H1 (cell line): ENCODE results near the gene NPC2. TPM values are rescaled to one million over a fixed set of nuclear protein-coding genes. Genes with fewer than 3 reads are reported as not detected.

Source experiments
- CTCF ChIA-PET: fragments of 300-600 bp; sonication (Branson Sonifier 250); formaldehyde crosslinking; loops from one replicate; lab custom pipeline; 2021; ENCODE audit not compliant: partially characterized antibody; lab: Charles Lee
- POLR2A ChIA-PET: fragments of 300-600 bp; sonication (Branson Sonifier 250); formaldehyde crosslinking; loops from one replicate; lab custom pipeline; 2021; ENCODE audit warnings: inconsistent platforms; ENCODE audit not compliant: partially characterized antibody; lab: Charles Lee
- DNase-seq, 2 experiments: peaks; one replicate each; pipeline versions ENCODE4 v3.0.0 to v3.0.0-alpha.2; 2010 to 2022; ENCODE audit warnings: low spot score in 2 of 2, low read depth in 1 of 2, mixed read lengths in 1 of 2
- FAIRE-seq: peaks from 2 replicates; lab custom pipeline; 2011; peaks lifted over from hg19 to GRCh38; lab: Jason Lieb, UNC
- H2AFZ ChIP-seq: 2 replicates; pipeline ENCODE4 v1.8.1; 2012; ENCODE audit warnings: low read length, inconsistent platforms
- H2AK5ac ChIP-seq: 2 replicates; pipeline ENCODE4 v1.6.1; 2013; ENCODE audit warnings: low read depth, low read length
- H2BK120ac ChIP-seq: replicated peaks from 2 replicates; pipeline ENCODE3; 2013; ENCODE audit warnings: low read depth, low read length, inconsistent platforms
- H2BK12ac ChIP-seq: 2 replicates; pipeline ENCODE4 v1.6.1; 2013; ENCODE audit warnings: low read depth, low read length
- H2BK15ac ChIP-seq: 2 replicates; pipeline ENCODE4 v1.6.1; 2013; ENCODE audit warnings: low read length
- H2BK20ac ChIP-seq: 2 replicates; pipeline ENCODE4 v1.6.1; 2013; ENCODE audit warnings: low read length
- H2BK5ac ChIP-seq: 2 replicates; pipeline ENCODE4 v1.6.1; 2013; ENCODE audit warnings: low read depth, low read length
- H3K14ac ChIP-seq: 2 replicates; pipeline ENCODE4 v1.6.1; 2013; ENCODE audit warnings: inconsistent platforms; ENCODE audit not compliant: insufficient read length
- H3K18ac ChIP-seq: 2 replicates; pipeline ENCODE4 v1.6.1; 2013; ENCODE audit warnings: low read length; ENCODE audit errors: extremely low read depth
- H3K23ac ChIP-seq: 2 replicates; pipeline ENCODE4 v1.6.1; 2013; ENCODE audit warnings: inconsistent platforms; ENCODE audit not compliant: insufficient read length
- H3K23me2 ChIP-seq: 2 replicates; pipeline ENCODE4 v1.6.1; 2013; ENCODE audit warnings: low read depth, low read length
- H3K27ac ChIP-seq: 2 replicates; pipeline ENCODE4 v1.6.1; 2011; ENCODE audit warnings: low read depth, low read length, inconsistent platforms
- H3K27me3 ChIP-seq, 4 experiments: replicated peaks in 1 of 4; 1 replicate in 1 of 4; 2 replicates in 3 of 4; pipeline versions ENCODE4 v1.6.1 to v1.8.1; 2011 to 2013; ENCODE audit warnings: low read length in 3 of 4, mild to moderate bottlenecking in 3 of 4, inconsistent platforms in 2 of 4, mixed read lengths in 2 of 4, moderate library complexity in 1 of 4; ENCODE audit not compliant: control insufficient read depth in 3 of 4, insufficient read depth in 3 of 4; ENCODE audit errors: extremely low read depth in 1 of 4
- H3K36me3 ChIP-seq, 4 experiments: 2 replicates each; pipeline versions ENCODE4 v1.6.1 to v1.8.1; 2011 to 2013; ENCODE audit warnings: mild to moderate bottlenecking in 4 of 4, low read length in 3 of 4, moderate library complexity in 2 of 4, control low read depth in 1 of 4, inconsistent platforms in 1 of 4; ENCODE audit not compliant: insufficient read depth in 4 of 4, control insufficient read depth in 2 of 4
- H3K4ac ChIP-seq: replicated peaks from 2 replicates; pipeline ENCODE3; 2013; ENCODE audit warnings: low read length, low read depth, mixed read lengths, inconsistent platforms; ENCODE audit not compliant: insufficient read length
- H3K4me1 ChIP-seq, 4 experiments: replicated peaks in 1 of 4; 1 replicate in 1 of 4; 2 replicates in 3 of 4; pipeline versions ENCODE4 v1.6.1 to v1.8.1; 2011 to 2013; ENCODE audit warnings: low read length in 3 of 4, inconsistent platforms in 2 of 4, mixed read lengths in 1 of 4; ENCODE audit not compliant: insufficient read depth in 4 of 4, control insufficient read depth in 3 of 4
- H3K4me2 ChIP-seq, 2 experiments: 2 replicates each; pipeline versions ENCODE4 v1.6.1 to v1.8.1; 2011 to 2013; ENCODE audit warnings: low read depth in 2 of 2, low read length in 2 of 2, control low read depth in 1 of 2, inconsistent platforms in 1 of 2, mild to moderate bottlenecking in 1 of 2; ENCODE audit not compliant: insufficient read depth in 1 of 2
- H3K4me3 ChIP-seq, 4 experiments: fragments of 200-600, 300-600 bp in 1 of 4; sonication (generic), shearing (Covaris generic), sonication (Bioruptor Twin) in 1 of 4; 2 replicates each; pipeline versions ENCODE4 v1.5.1 to v1.8.1; 2011 to 2016; ENCODE audit warnings: low read length in 4 of 4, low read depth in 3 of 4, control low read depth in 2 of 4, inconsistent platforms in 2 of 4, mild to moderate bottlenecking in 2 of 4, mixed read lengths in 1 of 4, moderate library complexity in 1 of 4; ENCODE audit not compliant: insufficient read depth in 2 of 4; ENCODE audit errors: extremely low read depth in 1 of 4
- H3K56ac ChIP-seq: replicated peaks from 2 replicates; pipeline ENCODE3; 2013; ENCODE audit warnings: low read depth, mild to moderate bottlenecking, mixed read lengths, low read length, inconsistent platforms; ENCODE audit not compliant: insufficient read length
- H3K79me1 ChIP-seq: 2 replicates; pipeline ENCODE4 v1.6.1; 2013; ENCODE audit warnings: low read depth, low read length, control low read depth
- H3K79me2 ChIP-seq, 2 experiments: 2 replicates each; pipeline versions ENCODE4 v1.6.1 to v1.8.1; 2012 to 2013; ENCODE audit warnings: low read length in 2 of 2, mild to moderate bottlenecking in 2 of 2, inconsistent platforms in 1 of 2; ENCODE audit not compliant: insufficient read depth in 2 of 2, control insufficient read depth in 1 of 2
- H3K9ac ChIP-seq, 4 experiments: replicated peaks in 1 of 4; 1 replicate in 1 of 4; 2 replicates in 3 of 4; pipeline versions ENCODE4 v1.6.1 to v1.8.1; 2011 to 2013; ENCODE audit warnings: low read depth in 3 of 4, low read length in 3 of 4, control low read depth in 2 of 4, mild to moderate bottlenecking in 2 of 4, moderate library complexity in 2 of 4, inconsistent platforms in 1 of 4; ENCODE audit errors: extremely low read depth in 1 of 4
- H3K9me3 ChIP-seq, 2 experiments: 2 replicates each; pipeline versions ENCODE4 v1.6.1 to v1.8.1; 2012 to 2013; ENCODE audit warnings: mild to moderate bottlenecking in 2 of 2, moderate library complexity in 2 of 2, control low read depth in 1 of 2, inconsistent platforms in 1 of 2, low read depth in 1 of 2, low read length in 1 of 2, mixed read lengths in 1 of 2; ENCODE audit not compliant: insufficient read depth in 2 of 2
- H4K20me1 ChIP-seq, 2 experiments: replicated peaks in 1 of 2; 2 replicates each; pipeline versions ENCODE3 to v1.8.1; 2011 to 2013; ENCODE audit warnings: inconsistent platforms in 2 of 2, low read length in 2 of 2, mild to moderate bottlenecking in 1 of 2; ENCODE audit not compliant: insufficient read depth in 2 of 2, control insufficient read depth in 1 of 2
- H4K5ac ChIP-seq: 2 replicates; pipeline ENCODE4 v1.6.1; 2013; ENCODE audit warnings: low read length, low read depth, mixed read lengths, inconsistent platforms; ENCODE audit not compliant: insufficient read length
- H4K8ac ChIP-seq: 2 replicates; pipeline ENCODE4 v1.8.0; 2013; ENCODE audit warnings: mild to moderate bottlenecking, moderate library complexity, low read length, inconsistent platforms; ENCODE audit not compliant: insufficient read depth; ENCODE audit errors: extremely low read depth
- H4K91ac ChIP-seq: replicated peaks from 2 replicates; pipeline ENCODE3; 2013; ENCODE audit warnings: low read length, mixed read lengths, inconsistent platforms; ENCODE audit not compliant: insufficient read length
- E2F6 ChIP-seq: IDR thresholded peaks from 2 replicates; pipeline ENCODE4 v1.6.1; 2012; ENCODE audit warnings: inconsistent platforms
- WGBS, 2 experiments: shearing (Covaris generic) in 1 of 2; methylation state at CpG; one replicate each; pipeline versions ENCODE4 v1.1.6 to v1.1.7; 2013 to 2015; ENCODE audit warnings: low lambda C conversion rate in 2 of 2, mixed read lengths in 2 of 2, inconsistent platforms in 1 of 2, low coverage in 1 of 2, missing lambda C conversion rate in 1 of 2; ENCODE audit not compliant: insufficient replicate concordance in 2 of 2, insufficient coverage in 1 of 2, insufficient read length in 1 of 2; ENCODE audit errors: extremely low coverage in 1 of 2, missing lambda C conversion rate in 1 of 2; 5-methylcytosine and 5-hydroxymethylcytosine counted together
- polyA plus RNA-seq, 7 experiments: library from polyadenylated mRNA; depleted of rRNA in 3 of 7; stranded (reverse) in 5 of 7; unstranded in 2 of 7; fragments of >200 nt in 5 of 7; fragments of 200-250 nt in 2 of 7; gene quantifications; 1 replicate in 5 of 7; 2 replicates in 1 of 7; 4 replicates in 1 of 7; pipeline versions ENCODE4 v1.2.1 to v1.2.3, GENCODE V29; 2011 to 2013; ENCODE audit warnings: missing spikeins in 2 of 7, mixed read lengths in 2 of 7
- total RNA-seq: library from RNA; stranded (reverse); fragmentation: NEBNext Ultra II Directional; extraction: Animal tissue kit (Norgen Biotek cat#: 25700); gene quantifications from 2 replicates; pipeline ENCODE4 v1.2.1, GENCODE V29; 2021

The NPC2 gene
- total and polyA plus RNA-seq, 2 of the 8 experiments (the other 6 are each of a cell fraction or from before 2014, with no cell fraction given), result 178 to 258 TPM

- Histone ChIP-seq H3K18ac (peak overlapping the region; percentile 48; the same call in 1 of the 2 replicates), H2AK5ac (no peak overlapping the region), H3K79me2 (no peaks in the 10 kb centered on the region), H3K14ac (no peak overlapping the region), H3K27me3 (no peaks in the 10 kb centered on the region; a peak in 1 of 7 replicates), H2BK12ac (no peak overlapping the region), H2BK5ac (peak overlapping the region; percentile 66; the same call in 1 of the 2 replicates), H3K27ac (no peak overlapping the region), H3K4ac (no peak overlapping the region), H3K9ac (no peak overlapping the region), H3K4me1 (peaks cover 4 to 23% (median 11%) of the 10 kb centered on the region in 4 experiments), H3K56ac (no peak overlapping the region), H4K91ac (no peak overlapping the region), H3K4me2 (no peak overlapping the region; a peak in 1 of 4 replicates), H3K23me2 (no peaks in the 10 kb centered on the region), H3K36me3 (no peaks in the 10 kb centered on the region), H3K4me3 (no peak overlapping the region), H4K5ac (no peak overlapping the region), H3K9me3 (no peaks in the 10 kb centered on the region), H2AFZ (no peak overlapping the region), H4K20me1 (no peaks in the 10 kb centered on the region), H4K8ac (no peak overlapping the region), H2BK120ac (no peak overlapping the region), H2BK15ac (no peak overlapping the region), H3K79me1 (no peaks in the 10 kb centered on the region), H3K23ac (no peak overlapping the region), H2BK20ac (no peak overlapping the region)
- 92% methylated on average over 10 of the region's 13 CpGs; no CpG with 5 or more reads in 1 of the 2 experiments for WGBS, 2 experiments
- DNase-seq, result no peak
- TF ChIP-seq E2F6, result no peak
- POLR2A ChIA-PET, result interaction anchor here (0.8 to 1.4 kb wide), 3 partner anchors 9 to 249 kb away, joined by 3 to 5 read pairs (median 5); partner anchors contain the start of gene YLPM1
- CTCF ChIA-PET, result interaction anchor here (0.6 to 5.7 kb wide), 3 partner anchors 12 to 17 kb away, joined by 3 to 51 read pairs (median 5); no protein-coding TSS in a partner anchor
- FAIRE-seq, result no peak
Observed at GRCh38 chr14:74514471-74514941, 21.4 kb upstream of the NPC2 start.
